ENCODE measurements around the gene PHRF1. TPM values are rescaled to one million over a fixed set of nuclear protein-coding genes. Genes with fewer than 3 reads are reported as not detected.

Gene PHRF1
- total and polyA plus RNA-seq, 12 donors: 8.7 to 62.3 (median 26.1) TPM

DNA sequence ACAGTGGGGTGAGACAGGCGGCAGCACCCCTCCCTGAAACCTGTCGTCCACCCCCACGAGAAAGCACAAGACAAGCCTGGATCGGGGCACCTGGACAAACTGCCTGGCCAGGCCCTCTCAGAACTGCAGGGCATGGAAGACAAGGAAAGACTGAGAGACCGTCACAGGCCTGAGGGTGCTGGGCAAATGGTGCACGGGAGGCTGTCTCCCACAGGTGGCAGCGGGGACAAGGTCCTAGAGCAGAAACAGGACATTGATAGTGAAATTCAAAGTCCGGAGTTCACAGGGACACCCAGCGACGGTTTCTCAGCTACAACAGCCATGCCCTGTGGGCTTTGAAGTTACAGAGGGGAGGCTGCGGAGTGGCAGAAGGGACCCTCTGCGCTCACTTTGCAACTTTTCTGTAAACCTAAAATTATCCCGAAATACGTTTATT is 81.4 kb downstream of the PHRF1 start:
- intact Hi-C loops (cut with DNase I): no loop called here
- TF ChIP-seq, protein P1, sequence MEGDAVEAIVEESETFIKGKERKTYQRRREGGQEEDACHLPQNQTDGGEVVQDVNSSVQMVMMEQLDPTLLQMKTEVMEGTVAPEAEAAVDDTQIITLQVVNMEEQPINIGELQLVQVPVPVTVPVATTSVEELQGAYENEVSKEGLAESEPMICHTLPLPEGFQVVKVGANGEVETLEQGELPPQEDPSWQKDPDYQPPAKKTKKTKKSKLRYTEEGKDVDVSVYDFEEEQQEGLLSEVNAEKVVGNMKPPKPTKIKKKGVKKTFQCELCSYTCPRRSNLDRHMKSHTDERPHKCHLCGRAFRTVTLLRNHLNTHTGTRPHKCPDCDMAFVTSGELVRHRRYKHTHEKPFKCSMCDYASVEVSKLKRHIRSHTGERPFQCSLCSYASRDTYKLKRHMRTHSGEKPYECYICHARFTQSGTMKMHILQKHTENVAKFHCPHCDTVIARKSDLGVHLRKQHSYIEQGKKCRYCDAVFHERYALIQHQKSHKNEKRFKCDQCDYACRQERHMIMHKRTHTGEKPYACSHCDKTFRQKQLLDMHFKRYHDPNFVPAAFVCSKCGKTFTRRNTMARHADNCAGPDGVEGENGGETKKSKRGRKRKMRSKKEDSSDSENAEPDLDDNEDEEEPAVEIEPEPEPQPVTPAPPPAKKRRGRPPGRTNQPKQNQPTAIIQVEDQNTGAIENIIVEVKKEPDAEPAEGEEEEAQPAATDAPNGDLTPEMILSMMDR (IDR thresholded peaks at IDR 0.05): no peak
- no peak for TF ChIP-seq POLR2A (IDR thresholded peaks at IDR 0.05)
- H3K9me3 ChIP-seq (replicated peaks in 1 of 3): no peaks in the 10 kb centered on the region
- peaks cover 0 to 16% of the 10 kb centered on the region in 2 donors for H3K36me3 ChIP-seq (replicated peaks in 1 of 2)
- H3K27me3 ChIP-seq: no peaks in the 10 kb centered on the region
- no peak overlapping the region for H3K27ac ChIP-seq
- 85 to 92% (median 89%) methylated on average over 8 to 14 of the region's 14 CpGs for WGBS, 4 donors
- no peak overlapping the region for H3K4me3 ChIP-seq
- DNase-seq: no peak
- H3K4me1 ChIP-seq (replicated peaks in 1 of 2): no peaks in the 10 kb centered on the region

DNA sequence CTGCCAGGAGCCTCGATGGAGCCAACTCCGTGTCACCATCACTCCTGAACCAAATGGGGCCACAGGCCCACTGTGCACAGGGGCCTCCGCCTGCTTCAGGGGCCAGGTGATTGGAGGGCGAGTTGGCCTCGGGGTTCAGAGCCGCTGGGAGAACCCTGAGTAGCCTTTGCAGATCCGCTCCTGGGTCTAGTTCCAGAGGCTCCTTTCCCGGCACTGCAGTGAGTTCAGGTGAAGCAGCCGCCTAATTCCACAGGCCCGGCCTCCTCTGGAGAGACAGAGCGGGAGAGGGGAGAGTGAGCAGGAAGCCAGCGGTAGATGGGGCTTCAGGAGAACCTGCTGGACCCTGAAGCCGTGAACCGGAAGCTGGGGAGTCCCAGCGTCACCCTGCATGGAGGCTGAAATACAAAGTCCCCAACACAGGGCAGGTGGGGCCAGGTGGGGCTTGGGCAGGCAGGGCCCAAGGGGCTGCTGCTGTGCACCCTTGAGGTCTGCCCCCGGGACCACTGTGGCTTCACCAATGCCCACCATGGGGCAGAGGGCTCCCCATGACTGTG is 83.3 kb downstream of the PHRF1 start:
- DNase-seq: no peak
- Histone ChIP-seq H3K9me3 (replicated peaks in 1 of 3) (no peaks in the 10 kb centered on the region), H3K36me3 (replicated peaks in 1 of 2) (peaks cover 0 to 20% of the 10 kb centered on the region in 2 donors), H3K27ac (no peak overlapping the region), H3K4me3 (no peak overlapping the region), H3K4me1 (replicated peaks in 1 of 2) (no peaks in the 10 kb centered on the region), H3K27me3 (no peaks in the 10 kb centered on the region)
- WGBS, 4 donors: 90 to 96% (median 94%) methylated on average over 11 to 16 of the region's 16 CpGs
- intact Hi-C loops (cut with DNase I): loop anchor here in 1 of 2 donors (5.0 kb wide), 1 partner anchor 63 kb away; no protein-coding TSS in a partner anchor
- TF ChIP-seq, protein P1 (IDR thresholded peaks at IDR 0.05): no peak
- no peak for TF ChIP-seq POLR2A (IDR thresholded peaks at IDR 0.05)

DNA sequence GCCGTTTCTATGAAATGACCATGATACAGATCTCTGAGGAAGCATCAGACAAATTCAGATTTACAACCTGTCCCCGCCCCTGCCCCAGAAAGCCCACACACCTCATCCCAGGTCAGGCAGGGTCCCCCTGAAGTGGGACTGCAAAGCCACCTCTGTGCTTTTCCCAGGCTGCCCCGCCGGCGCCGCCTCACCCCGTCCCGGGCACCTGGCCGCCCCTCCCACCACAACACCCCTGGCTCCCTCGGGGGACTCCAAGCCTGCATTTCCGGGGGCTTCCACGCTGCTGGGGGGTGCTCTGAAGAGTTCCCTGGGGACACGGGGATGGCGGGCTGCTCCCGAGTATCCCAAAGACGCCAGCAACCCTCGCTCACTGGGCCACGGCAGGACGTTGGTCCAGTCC is 84.0 kb downstream of the PHRF1 start:
- Histone ChIP-seq H3K36me3 (replicated peaks in 1 of 2) (peaks cover 0 to 20% of the 10 kb centered on the region in 2 donors), H3K4me1 (replicated peaks in 1 of 2) (peaks cover 0 to under 1% of the 10 kb centered on the region in 2 donors), H3K27ac (no peak overlapping the region), H3K4me3 (no peak overlapping the region), H3K9me3 (replicated peaks in 1 of 3) (no peaks in the 10 kb centered on the region), H3K27me3 (no peaks in the 10 kb centered on the region)
- intact Hi-C loops (cut with DNase I): loop anchor here in 1 of 2 donors (5.0 kb wide), 1 partner anchor 62 kb away; no protein-coding TSS in a partner anchor
- DNase-seq: no peak
- no peak for TF ChIP-seq POLR2A (IDR thresholded peaks at IDR 0.05)
- TF ChIP-seq, protein P1 (IDR thresholded peaks at IDR 0.05): no peak
- WGBS, 4 donors: 86 to 93% (median 88%) methylated on average over 8 to 19 of the region's 19 CpGs

DNA sequence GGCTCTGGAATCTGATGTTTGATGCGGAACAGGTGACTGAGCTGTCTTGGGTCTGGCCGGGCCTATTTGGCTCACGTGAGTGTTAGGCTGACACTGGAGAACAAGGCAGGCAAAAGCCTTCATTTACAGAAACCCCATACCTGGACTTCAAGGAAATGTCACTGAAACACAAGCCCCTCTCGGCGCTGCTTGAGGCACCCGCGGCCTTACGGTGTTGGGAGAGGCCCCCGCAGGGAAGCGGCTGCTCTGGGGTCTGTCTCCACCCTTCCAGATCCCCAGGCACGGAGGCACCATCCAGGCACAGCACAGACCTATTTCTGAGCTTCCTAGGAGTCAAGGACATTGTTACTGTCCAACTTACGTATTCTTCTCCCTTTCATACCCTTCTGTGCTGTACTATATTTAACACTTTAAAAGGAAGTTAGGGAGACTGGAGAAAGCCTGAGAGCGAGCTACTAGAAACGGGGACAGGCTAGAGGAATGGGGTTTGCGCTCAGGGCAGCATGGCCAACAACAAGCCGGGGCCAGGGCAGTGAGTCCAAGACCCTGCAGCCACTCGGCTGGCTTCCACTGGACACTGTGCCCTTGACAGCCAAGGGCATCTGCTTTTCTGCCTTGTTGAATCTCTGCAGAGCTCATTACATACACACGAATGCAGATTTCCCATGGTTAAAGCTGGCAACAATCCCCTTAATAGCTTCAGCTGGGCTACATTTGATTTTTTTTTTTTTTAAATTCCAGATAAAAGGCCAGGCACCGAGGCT is 84.6 kb downstream of the PHRF1 start:
- Histone ChIP-seq H3K27me3 (no peaks in the 10 kb centered on the region), H3K4me1 (replicated peaks in 1 of 2) (peaks cover 5 to 7% of the 10 kb centered on the region in 2 donors), H3K27ac (no peak overlapping the region), H3K9me3 (replicated peaks in 1 of 3) (no peaks in the 10 kb centered on the region), H3K36me3 (replicated peaks in 1 of 2) (peaks cover 0 to 20% of the 10 kb centered on the region in 2 donors), H3K4me3 (no peak overlapping the region)
- WGBS, 4 donors: 73 to 82% (median 78%) methylated on average over 17 to 19 of the region's 19 CpGs
- no peak for DNase-seq
- no peak for TF ChIP-seq POLR2A (IDR thresholded peaks at IDR 0.05)
- TF ChIP-seq, protein P1 (IDR thresholded peaks at IDR 0.05): no peak
- intact Hi-C loops (cut with DNase I): loop anchor here in 1 of 2 donors (5.0 kb wide), 1 partner anchor 61 kb away; no protein-coding TSS in a partner anchor

Measured in adrenal gland (tissue), 12 donors.